SIG-M5 (cell line): ENCODE data around the gene OR2AJ1.
"Not testable (repeated sequence)": the region's sequence is repeated elsewhere in the genome, so short reads cannot be mapped to it uniquely, and the experiment has no call there.

Source experiments
- DNase-seq: peaks from one replicate; lab custom pipeline; 2025; lab: John Stamatoyannopoulos, UW

Gene OR2AJ1, protein sequence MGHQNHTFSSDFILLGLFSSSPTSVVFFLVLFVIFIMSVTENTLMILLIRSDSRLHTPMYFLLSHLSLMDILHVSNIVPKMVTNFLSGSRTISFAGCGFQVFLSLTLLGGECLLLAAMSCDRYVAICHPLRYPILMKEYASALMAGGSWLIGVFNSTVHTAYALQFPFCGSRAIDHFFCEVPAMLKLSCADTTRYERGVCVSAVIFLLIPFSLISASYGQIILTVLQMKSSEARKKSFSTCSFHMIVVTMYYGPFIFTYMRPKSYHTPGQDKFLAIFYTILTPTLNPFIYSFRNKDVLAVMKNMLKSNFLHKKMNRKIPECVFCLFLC

DNA sequence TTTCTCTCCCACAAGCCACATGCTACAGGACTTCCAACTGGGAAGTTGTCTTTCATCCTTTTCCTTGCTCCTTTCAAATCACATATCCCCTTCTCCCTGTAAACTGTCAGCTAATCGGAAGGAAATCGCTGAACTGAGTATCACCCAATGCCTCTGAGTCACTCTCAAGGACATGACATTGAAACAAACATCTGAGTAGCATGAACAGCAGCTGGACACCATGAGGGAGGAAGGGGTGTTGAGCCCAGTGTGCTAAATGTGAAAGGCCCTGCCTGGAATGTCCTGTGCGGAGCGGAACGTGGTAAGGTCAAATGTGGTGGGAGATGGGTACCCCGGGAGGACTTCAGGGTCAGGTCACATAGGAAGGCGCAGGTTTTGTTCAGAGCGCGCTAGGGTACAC, at the start of gene OR2AJ1:
Gene OR2AJ1, plus strand, starts transcription at position 22 of the 400 bp plus-strand sequence. CDS start 8,880 bp downstream, outside the sequence.
- no peak for DNase-seq

DNA sequence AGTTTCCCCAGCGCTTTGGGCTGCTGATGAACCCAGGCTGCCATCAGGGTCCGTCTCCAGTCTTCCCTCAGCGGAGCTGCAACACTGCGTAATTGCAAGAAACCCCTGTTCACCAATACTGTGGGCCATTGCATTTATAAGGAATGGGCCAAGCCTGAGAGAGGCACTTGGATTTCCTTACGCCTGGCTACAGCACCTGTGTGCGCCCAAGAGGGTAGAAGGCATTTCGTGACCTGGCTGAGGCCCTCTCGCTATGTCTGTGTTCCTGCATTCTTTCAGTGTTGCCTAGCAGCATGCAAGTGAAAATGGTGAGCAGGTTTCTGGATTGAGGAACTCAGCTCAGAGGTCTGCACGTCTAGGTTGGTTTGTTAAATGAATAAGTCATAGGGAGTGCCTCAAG, 41.3 kb upstream of the OR2AJ1 start:
- no peak for DNase-seq

DNA sequence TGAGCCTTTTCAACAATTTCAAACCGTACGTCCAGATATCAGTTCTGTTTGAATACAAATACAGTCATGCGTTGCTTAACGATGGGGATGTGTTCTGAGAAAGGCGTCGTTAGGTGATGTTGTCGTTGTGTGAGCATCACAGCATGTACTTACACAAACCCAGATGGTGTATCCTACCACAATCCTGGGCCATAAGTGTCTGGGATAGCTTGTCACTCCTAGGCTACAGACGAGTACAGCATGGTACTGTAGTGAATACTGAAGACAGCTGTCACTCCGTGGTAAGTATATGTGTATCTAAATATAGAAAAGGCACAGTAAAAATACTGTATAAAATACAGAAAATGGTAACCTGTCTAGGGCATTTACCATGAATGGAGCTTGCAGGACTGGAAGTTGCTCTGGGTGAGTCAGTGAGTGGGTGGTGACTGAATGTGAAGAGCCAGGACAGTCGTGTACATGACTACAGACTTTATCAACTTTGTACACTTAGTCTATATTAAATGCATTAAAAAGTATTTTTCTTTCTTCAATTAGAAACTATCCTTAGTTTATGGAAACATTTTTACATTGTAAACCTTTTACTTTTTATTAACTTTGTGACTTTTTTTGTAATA, 39.8 kb upstream of the OR2AJ1 start:
- no peak for DNase-seq

DNA sequence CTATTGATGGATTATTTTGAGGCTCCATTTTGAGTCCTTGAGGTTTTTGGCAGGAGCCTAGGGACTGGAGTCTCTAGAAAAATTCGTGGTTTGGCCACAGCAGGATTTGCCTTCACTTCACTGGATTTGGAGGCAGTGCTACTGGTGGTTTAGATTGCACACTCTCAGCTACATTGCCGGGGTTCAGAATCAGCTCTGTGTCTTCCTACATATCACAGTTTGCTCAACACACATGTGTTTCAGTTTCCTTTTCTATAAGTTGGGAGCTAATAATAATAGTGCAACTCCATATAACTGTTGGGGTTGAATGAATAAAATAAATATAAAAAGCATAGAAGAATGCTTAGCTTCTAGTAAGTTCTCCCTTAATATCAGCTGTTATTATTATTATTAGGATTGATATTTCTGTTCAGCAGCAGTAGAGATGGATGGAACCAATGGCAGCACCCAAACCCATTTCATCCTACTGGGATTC, 29.5 kb upstream of the OR2AJ1 start, which contains the start of gene OR2W3:
Gene OR2W3, plus strand, starts transcription at position 425 of the 475 bp plus-strand sequence. Its CDS starts 0 bp downstream, at position 425.
- no peak for DNase-seq

DNA sequence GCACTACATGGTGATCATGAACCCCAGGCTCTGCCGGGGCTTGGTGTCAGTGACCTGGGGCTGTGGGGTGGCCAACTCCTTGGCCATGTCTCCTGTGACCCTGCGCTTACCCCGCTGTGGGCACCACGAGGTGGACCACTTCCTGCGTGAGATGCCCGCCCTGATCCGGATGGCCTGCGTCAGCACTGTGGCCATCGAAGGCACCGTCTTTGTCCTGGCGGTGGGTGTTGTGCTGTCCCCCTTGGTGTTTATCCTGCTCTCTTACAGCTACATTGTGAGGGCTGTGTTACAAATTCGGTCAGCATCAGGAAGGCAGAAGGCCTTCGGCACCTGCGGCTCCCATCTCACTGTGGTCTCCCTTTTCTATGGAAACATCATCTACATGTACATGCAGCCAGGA, 28.7 kb upstream of the OR2AJ1 start:
- DNase-seq: no peak

DNA sequence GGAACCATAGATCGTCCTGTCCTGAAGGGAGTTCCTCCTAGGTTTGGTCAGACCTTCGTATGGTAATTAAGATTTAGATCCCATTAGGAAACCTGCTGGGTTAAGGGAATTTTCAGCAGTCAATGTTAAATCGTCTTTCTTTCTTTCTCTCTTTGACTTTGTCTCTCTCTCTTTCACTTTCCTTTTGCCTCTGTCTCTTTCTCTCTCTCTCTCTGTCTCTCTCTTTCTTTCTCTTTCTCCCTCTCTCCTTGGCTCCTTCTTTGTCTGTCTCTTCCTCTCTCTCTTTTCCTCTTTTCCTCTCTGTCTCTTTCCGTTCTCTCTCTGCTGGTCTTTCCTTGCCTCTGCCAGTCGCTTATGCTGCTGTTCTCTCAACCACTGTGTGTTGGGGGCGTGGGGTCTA, 20.6 kb upstream of the OR2AJ1 start:
- no peak for DNase-seq

DNA sequence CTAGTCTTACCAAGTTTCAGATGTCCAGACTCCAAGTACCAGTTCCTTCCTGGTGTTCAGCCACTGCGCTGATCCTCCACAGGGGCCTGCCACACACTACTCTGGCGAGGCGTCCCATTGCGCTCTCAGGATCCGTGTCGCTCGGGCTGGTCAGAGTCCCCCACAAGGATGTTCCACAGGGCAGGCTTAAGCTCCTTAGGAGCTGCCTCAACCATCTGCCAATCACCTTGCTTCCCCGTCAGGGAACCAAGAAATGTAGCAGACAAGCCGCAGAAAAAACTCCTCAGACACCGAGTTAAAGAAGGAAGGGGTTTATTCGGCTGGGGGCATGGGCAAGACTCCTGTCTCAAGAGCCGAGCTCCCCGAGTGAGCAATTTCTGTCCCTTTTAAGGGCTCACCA, 19.5 kb upstream of the OR2AJ1 start:
- no peak for DNase-seq

DNA sequence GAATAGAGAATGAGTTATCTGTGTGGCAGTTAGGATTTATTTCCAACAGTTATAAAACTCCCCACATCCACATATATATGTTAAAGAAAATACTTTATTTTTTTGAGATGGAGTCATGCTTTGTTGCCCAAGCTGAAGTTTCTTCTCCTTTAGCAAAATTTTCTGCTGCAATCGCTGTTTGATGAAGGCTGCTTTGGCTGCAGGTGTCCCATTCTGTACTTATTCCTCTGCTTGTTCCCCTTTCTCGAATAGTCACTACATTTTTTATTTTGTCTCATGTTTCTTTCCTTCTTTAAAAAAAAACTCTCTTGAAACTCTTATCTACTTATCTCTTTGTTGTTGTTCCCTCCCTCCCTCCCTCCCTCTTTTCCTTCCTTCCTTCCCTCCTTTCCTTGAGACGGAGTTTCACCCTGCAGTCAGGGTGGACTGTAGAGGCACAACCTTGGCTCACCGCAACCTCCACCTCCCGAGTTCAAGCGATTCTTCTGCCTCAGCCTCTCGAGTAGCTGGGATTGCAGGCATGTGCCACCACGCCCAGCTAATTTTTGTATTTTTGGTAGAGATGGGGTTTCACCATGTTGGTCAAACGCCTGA, 18.7 kb upstream of the OR2AJ1 start:
- no peak for DNase-seq

DNA sequence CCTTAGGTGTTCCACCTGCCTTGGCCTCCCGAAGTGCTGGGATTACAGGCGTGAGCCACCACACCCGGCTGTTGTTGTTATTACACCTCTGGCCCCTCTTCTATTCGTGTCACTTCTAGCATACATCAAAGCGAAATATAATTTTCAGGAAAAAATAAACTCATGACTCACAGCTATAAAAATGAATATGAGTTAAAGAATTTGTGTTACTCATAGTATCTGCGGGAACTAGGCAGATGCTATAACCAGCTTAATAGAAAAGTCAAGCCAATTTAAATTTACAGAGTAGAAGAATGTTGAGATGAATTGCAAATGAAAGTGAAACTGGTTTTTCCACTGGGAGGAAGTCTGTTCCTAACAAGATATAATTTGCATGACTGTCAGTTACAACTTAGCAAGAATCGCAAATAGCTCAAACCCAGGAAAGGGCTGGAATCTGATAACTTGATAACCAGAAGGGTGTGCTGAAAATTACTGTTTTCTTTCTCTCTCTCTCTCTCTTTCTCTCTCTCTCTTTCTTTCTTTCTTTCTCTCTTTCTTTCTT, 18.1 kb upstream of the OR2AJ1 start:
- no peak for DNase-seq

DNA sequence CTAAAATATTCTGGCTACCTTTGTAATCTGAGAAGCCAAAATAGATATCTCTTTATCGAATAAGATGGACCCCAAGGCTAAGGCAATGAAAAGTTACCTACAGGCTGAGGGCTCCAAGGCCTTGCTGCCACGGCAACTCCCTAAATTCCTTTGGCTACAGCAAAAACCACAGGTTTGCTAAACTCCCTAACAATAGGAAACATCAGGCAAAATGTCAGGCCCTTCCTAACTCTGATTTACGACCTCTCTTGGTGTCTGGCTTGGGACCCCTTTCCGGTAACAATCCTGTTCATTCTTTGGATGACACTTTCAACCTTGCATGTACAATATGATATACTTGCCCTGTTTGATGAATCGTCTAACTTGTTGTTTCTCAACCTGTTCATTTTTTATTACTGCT, 15.9 kb upstream of the OR2AJ1 start:
- DNase-seq: no peak

DNA sequence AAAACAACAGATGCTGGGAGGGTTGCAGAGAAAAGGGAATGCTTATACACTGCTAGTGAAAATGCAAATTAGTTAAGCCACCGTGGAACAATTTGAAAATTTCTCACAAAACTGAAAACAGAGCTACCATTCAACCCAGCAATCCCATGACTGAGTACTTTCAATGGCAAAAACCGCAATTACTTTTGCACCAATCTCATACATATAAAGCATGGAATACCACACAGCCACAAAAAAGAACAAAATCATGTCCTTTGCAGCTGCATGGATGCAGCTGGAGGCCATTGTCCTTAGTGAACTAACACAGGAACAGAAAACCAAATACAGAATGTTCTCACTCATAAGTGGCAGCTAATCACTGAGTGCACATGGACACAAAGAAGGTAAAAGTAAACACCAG, 10.9 kb upstream of the OR2AJ1 start:
- DNase-seq: no peak

DNA sequence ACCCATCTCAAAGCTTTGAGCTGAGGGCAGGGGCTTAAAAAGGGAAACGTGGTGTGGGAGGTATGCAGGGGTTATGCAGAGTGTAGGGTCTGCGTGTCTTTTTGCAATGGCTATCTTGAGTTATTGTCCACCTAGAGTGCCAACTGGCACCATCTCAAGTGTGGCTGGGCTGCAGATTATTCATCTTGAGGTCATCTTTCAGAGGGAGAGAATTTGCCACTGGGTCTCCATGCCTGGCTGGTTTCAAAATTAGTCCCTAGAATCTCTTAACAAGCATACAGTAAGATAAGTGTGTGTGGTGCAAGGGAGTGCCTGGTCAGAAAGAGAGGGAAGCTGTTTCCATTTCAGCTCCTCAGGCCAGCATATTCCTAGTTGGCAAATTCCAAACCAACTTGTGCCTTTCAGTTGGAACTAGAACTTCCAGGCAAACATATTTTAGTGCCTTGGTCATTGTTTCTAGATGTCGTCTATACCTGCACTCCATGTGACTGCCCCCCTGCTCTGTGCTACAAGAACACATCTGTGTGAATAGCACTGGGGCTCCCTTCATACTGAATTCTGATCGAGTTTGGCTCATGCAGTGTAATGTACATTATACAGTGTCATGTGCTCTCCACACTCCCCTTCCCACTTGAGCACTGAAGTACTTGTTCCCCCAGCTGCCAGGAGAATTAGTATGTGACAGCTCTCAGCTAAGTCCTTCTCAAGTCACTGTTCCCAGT, 9.6 kb upstream of the OR2AJ1 start:
- DNase-seq: no peak

DNA sequence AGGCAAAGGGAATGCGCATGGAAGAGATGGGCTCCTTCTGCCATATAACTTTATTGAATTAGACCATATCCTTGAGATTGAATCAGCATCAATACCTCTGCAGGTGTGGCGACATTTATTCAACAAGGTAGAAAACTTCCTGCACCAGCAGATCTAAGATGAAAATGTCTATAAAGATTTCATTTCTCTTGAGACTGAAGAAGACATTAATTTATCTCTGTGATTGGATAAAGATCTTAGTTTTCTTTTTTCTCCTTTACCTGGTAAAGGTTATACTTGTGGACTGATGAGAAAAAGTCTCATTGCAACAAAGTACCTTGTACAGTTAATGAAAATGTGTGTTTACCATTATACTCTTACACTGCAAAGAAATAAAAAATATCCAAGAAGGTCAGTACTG, 4.7 kb upstream of the OR2AJ1 start, which contains the start of gene OR2T8:
Gene OR2T8, plus strand, starts transcription at position 301 of the 400 bp plus-strand sequence. CDS start 766 bp downstream, outside the sequence.
- DNase-seq: no peak

DNA sequence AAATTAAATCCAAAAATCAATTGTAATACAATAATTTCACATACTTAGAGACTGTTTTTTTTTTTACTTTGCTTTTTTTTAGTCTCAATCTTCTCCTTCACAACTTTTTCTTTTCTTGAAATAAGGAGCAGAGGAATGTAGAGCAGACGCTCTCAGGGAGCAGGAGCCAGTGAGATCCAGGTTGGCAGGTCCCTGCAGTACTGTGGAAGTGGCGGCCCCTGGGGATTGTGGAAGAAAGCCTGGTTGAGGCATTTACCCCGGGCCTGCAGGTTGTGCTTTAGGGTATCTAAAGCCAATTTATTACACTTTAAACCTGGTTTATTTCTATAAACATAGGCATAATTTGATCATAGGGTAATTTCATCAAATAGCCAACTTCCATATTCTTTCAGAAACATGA, 748 bp upstream of the OR2AJ1 start:
- DNase-seq: no peak

DNA sequence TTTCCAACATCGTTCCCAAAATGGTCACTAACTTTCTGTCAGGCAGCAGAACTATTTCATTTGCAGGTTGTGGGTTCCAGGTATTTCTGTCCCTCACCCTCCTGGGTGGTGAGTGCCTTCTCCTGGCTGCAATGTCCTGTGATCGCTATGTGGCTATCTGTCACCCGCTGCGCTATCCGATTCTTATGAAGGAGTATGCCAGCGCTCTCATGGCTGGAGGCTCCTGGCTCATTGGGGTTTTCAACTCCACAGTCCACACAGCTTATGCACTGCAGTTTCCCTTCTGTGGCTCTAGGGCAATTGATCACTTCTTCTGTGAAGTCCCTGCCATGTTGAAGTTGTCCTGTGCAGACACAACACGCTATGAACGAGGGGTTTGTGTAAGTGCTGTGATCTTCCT, 9.3 kb downstream of the OR2AJ1 start:
- DNase-seq: no peak

DNA sequence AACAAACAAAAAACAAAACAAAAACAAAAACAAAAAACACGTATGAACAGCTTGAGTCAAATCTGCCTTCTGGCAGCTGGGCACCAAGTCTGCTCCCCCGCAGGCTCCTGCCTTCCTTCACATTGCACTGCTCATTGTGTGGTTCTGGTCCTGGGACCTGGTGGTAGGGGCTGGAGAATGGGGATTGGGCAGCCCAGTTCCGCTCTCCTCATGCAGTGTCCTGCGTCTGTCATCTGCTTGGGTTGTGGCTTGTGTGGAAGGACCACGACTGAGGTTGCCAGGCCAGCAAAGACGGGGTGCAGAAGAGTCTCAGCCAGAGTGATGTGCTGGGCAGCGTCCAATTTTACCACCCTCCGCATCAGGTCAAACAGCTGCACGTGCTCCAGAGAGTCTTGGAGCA, 11.1 kb downstream of the OR2AJ1 start:
- DNase-seq: no peak

DNA sequence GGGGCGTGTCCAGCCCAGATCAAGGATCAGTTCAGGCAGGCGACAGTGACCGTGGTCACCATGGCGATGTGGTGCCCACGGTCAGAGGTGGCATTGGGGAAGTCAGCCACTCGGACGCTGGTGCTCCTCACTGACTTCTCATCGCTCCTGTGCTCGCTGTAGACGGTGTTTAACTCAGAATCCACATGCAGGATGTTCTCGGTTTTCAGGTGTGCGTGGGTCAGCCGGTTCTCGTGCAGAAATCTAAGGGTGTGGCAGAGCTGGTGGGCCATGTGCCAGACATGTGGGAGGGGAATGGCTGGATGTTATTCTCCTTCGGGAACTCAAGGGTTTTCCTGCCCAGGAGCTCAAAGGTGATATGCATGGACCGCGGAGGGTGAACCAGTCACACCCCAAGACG, 11.7 kb downstream of the OR2AJ1 start:
- no peak for DNase-seq

DNA sequence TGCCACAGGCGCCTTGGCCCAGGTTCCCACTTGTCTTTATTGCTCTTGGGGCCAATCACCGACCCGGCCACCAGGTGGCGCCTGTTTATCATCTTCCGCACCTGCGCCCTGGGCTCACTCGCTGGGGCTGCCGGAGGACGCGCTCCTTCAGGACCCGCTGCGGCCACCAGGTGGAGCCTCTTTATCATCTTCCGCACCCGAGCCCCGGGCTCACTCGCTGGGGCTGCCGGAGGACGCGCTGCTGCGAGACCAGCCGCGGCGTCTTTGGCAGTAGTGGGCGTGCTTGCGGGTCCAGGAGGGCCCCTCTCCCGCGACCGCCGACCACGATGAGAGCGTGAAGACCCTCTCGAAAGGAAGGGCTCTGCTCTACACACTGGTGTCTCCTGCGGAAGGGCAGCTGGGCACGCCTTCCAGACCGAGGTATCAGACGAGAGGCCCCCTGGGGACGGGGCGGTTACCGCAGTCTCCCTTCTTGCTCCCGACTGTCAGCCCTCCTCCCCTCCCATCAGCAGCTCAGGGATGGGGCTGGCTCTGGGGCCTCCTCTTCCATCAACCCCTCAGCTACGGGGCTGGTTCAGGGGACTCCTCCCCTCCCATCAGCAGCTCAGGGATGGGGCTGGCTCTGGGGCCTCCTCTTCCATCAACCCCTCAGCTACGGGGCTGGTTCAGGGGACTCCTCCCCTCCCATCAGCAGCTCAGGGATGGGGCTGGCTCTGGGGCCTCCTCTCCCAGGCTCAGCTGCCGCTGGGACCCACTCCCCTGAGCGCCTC, 12.5 kb downstream of the OR2AJ1 start:
- DNase-seq: not testable (repeated sequence)

DNA sequence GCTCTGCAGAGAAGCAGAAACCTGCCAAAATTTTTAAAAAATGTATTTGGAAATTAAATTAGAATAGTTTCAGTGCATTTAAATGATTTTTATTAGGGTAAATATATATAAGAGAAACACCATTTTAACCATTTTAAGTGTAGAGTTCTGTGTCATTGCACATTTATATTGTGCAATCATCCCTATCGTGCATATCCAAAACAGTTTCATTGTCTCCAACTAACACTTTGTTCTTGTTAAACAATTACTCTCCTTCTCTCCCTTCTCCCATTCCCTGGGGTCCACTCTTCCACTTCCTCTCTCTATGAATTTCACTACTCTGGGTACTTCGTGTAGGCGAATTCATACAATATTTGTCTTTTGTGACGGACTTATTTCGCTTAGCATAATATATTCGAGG, 17.9 kb downstream of the OR2AJ1 start:
- DNase-seq: no peak

DNA sequence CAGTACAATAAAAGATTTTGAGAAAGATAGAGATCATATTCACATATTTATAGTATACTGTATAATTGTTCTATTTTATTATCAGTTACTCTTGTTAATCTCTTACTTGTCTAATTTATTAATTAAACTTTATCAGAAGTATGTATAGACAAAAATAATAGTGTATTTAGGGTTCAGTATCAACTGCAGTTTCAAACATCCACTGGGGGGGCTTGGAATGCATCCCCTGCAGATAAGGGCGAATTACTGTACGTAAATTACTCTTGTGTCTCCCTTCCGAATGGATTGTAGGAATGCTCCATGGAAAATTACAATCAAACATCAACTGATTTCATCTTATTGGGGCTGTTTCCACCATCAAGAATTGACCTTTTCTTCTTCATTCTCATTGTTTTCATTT, 23.9 kb downstream of the OR2AJ1 start, which contains the start of gene OR2L8:
Gene OR2L8, plus strand, starts transcription at position 301 of the 400 bp plus-strand sequence. Its CDS starts 0 bp downstream, at position 301.
- no peak for DNase-seq

DNA sequence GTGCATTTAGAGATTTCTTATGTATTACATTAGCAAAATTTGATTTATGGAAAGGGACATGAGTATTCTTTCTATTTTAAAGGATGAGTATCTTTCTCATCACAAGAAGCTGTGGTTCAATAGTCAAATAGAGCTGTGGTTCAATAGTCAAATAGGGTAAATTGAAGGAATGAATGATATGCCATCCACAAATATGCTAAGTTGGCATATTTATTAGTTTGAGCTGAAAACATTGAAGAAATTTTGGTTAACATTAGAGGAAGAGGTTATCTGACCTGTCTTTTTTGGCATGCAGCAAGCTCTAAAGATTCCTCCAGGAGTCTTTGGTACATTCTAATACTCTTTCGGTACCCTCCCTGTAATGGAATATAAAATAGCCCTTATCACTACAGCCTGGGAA, 28.7 kb downstream of the OR2AJ1 start:
- no peak for DNase-seq
